ENCODE results near the gene CENPVL3. TPM values are rescaled to one million over a fixed set of nuclear protein-coding genes. Genes with fewer than 3 reads are reported as not detected.

CENPVL3 gene
- total RNA-seq, 1 experiment from 2014 or later: not detected

- TF ChIP-seq YY1 (IDR thresholded peaks at IDR 0.05; ENCODE audit: extremely low read depth, insufficient replicate concordance, low read depth, low read length) (no peak), CBX3 (IDR thresholded peaks at IDR 0.05; ENCODE audit: low read depth) (no peak), MAX (IDR thresholded peaks at IDR 0.05) (no peak), EGR1 (IDR thresholded peaks at IDR 0.05; ENCODE audit: low read depth) (no peak), SRF (IDR thresholded peaks at IDR 0.05; ENCODE audit: low read depth) (no peak), SP1 (IDR thresholded peaks at IDR 0.05; ENCODE audit: low read depth) (no peak), ZFX (IDR thresholded peaks at IDR 0.05) (no peak)
These were observed 47.3 kb upstream of the CENPVL3 start (continued) for GRCh38 chrX:51665981-51666380.

DNA sequence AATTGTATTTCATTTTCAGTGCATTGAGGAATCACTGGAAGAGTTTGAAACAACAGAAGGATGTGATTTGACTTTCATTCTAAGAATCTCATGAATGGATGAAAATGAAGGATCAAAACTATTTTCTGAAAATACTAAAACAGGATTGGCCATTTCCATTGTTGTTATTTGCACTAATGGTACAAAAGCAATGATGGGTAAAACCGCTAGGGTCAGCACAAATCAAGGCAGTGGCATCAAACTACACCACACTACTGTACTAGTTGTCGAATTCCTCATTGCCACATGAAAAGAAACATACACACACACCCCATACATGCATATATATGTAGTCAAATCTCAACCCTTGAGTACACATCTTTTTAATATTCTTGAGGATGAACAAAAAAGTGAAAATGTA is 24.7 kb upstream of the CENPVL3 start:
- Histone ChIP-seq H3K27me3 (ENCODE audit: insufficient read depth, low read length) (no peaks in the 10 kb centered on the region), H3K36me3 (ENCODE audit: control insufficient read depth in 1 of 2, insufficient read depth in 2 of 2, low read length in 2 of 2) (no peaks in the 10 kb centered on the region), H3K4me2 (ENCODE audit: low read length) (no peak overlapping the region), H3K9me3 (ENCODE audit: control insufficient read depth in 1 of 2, insufficient read depth in 1 of 2, low read depth in 1 of 2, low read length in 2 of 2) (no peaks in the 10 kb centered on the region), H3K27ac (ENCODE audit: low read depth, low read length) (no peak overlapping the region), H2AFZ (ENCODE audit: low read depth, low read length, poor library complexity, severe bottlenecking) (no peak overlapping the region), H3K9me2 (ENCODE audit: insufficient read depth) (no peaks in the 10 kb centered on the region), H4K20me1 (ENCODE audit: insufficient read depth) (no peaks in the 10 kb centered on the region), H3K4me3 (replicated peaks in 1 of 2; ENCODE audit: low read depth in 1 of 2, low read length in 2 of 2) (no peak overlapping the region), H3K9ac (ENCODE audit: low read length) (no peak overlapping the region), H3K79me2 (ENCODE audit: insufficient read depth, low read length) (no peaks in the 10 kb centered on the region), H3K4me1 (ENCODE audit: control insufficient read depth in 1 of 2, insufficient read depth in 2 of 2, low read length in 2 of 2) (no peaks in the 10 kb centered on the region)
- CTCF ChIA-PET: no interaction called here
- intact Hi-C loops (cut with micrococcal nuclease): no loop called here
- BruUV-seq (replicated peaks): no TSS peak
- RAD21 ChIA-PET (ENCODE audit: low non-redundant PET in 1 of 2, low total read pairs in 2 of 2, uncharacterized antibody in 2 of 2, unreplicated experiment in 2 of 2): no interaction called here
- POLR2A ChIA-PET: no interaction called here
- no peak for DNase-seq (ENCODE audit: low read depth, low spot score)
- ATAC-seq: no peak
- TF ChIP-seq SRF (IDR thresholded peaks at IDR 0.05; ENCODE audit: low read depth): no peak
- no peak for TF ChIP-seq ATF3 (IDR thresholded peaks at IDR 0.05)
- TF ChIP-seq EZH2phosphoT487 (IDR thresholded peaks at IDR 0.05; ENCODE audit: borderline replicate concordance): no peak
- no peak for TF ChIP-seq CTCF (IDR thresholded peaks at IDR 0.05 in 2 of 3, conservative IDR thresholded peaks at IDR 0.05 in 1 of 3; ENCODE audit: borderline replicate concordance in 1 of 3, insufficient read depth in 1 of 3, low read depth in 2 of 3, low read length in 2 of 3)
- no peak for TF ChIP-seq RAD21 (IDR thresholded peaks at IDR 0.05; ENCODE audit: low read depth)
